Measurements from ENCODE around the gene IFNA2.
"Not testable (repeated sequence)": the region's sequence is repeated elsewhere in the genome, so short reads cannot be mapped to it uniquely, and the experiment has no call there.

- TF ChIP-seq CTCF (IDR thresholded peaks at IDR 0.05; ENCODE audit: insufficient read depth, low read depth, low read length); EZH2 (IDR thresholded peaks at IDR 0.05; ENCODE audit: insufficient read depth, low read length): not testable (repeated sequence)
Observed at GRCh38 chr9:21367169-21367568, 18.0 kb downstream of the IFNA2 start.
